WI38 (cell line): Measurements from ENCODE around the gene ARHGAP8.

Source experiments
- H3K4me3 ChIP-seq: 2 replicates; pipeline ENCODE4 v1.5.1; 2011; ENCODE audit warnings: low read depth, mild to moderate bottlenecking, control low read depth, low read length
- TF ChIP-seq, protein P1 (sequence below): IDR thresholded peaks from 2 replicates; pipeline ENCODE4 v1.5.1; 2012; ENCODE audit warnings: low read depth, mild to moderate bottlenecking, control low read depth, low read length

Gene ARHGAP8

DNA sequence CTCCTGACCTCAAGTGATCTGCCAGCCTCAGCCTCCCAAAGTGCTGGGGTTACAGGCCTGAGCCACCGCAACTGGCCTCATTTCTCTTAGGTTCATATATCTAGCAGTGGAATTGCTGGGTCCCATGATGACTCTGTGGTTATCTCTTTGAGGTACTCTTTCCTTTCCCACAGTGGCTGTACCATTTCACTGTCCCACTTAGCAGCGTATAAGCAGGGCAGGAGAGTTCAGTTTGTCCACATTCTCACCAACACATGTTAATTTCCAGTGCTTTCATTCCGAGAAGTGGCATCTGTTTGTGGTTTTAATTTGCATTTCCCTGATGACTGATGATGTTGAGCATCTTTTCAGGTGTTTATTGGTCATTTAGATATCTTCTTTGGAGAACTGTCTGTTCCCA, 34.0 kb upstream of the ARHGAP8 start:
- TF ChIP-seq, protein P1, sequence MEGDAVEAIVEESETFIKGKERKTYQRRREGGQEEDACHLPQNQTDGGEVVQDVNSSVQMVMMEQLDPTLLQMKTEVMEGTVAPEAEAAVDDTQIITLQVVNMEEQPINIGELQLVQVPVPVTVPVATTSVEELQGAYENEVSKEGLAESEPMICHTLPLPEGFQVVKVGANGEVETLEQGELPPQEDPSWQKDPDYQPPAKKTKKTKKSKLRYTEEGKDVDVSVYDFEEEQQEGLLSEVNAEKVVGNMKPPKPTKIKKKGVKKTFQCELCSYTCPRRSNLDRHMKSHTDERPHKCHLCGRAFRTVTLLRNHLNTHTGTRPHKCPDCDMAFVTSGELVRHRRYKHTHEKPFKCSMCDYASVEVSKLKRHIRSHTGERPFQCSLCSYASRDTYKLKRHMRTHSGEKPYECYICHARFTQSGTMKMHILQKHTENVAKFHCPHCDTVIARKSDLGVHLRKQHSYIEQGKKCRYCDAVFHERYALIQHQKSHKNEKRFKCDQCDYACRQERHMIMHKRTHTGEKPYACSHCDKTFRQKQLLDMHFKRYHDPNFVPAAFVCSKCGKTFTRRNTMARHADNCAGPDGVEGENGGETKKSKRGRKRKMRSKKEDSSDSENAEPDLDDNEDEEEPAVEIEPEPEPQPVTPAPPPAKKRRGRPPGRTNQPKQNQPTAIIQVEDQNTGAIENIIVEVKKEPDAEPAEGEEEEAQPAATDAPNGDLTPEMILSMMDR: no peak
- no peak overlapping the region for H3K4me3 ChIP-seq

DNA sequence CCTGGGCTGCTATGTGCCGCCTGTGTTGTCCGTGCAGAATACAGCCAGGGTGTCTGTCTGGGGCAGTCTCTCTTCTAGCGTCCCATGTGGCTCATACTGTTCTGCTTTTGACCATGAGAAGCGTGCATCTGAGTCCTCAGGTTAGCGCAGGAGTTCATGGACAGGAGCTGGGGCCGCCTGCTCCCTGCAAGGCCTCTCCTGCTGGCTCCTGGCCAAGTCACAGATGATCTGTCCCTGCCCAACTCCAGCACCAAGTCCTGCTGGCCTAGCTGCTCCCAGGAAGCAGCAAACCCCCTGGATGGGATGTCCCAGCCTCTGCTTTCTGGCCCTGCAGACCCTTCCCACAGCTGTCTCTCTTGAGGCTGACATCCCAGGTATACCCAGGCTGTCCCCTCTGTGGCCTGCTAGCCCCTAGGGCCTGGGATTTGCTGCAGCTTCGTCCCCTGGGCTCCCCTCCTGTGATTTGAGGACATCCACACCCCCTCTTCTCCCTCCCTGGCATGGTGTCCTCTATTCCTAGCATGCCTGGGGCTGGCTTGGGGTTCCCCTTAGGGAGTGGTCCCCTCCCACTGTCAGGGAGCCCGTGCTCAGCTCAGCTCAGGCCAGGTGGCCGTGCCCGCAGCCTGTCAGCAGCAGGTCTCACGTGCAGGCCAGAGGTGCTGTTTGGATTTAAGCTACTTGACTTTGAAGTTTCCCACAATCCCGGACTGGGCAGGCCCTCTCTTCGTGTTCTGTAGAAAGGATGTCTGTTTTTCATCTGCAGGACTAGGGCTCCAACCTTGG, 32.6 kb upstream of the ARHGAP8 start:
- TF ChIP-seq, protein P1: no peak

GRCh38 chr22:44721213-44721612, 31.2 kb upstream of the ARHGAP8 start:
- H3K4me3 ChIP-seq: no peak overlapping the region
- TF ChIP-seq, protein P1: no peak

More for the DNA sequence above, 32.6 kb upstream of the ARHGAP8 start:
- H3K4me3 ChIP-seq: no peak overlapping the region

DNA sequence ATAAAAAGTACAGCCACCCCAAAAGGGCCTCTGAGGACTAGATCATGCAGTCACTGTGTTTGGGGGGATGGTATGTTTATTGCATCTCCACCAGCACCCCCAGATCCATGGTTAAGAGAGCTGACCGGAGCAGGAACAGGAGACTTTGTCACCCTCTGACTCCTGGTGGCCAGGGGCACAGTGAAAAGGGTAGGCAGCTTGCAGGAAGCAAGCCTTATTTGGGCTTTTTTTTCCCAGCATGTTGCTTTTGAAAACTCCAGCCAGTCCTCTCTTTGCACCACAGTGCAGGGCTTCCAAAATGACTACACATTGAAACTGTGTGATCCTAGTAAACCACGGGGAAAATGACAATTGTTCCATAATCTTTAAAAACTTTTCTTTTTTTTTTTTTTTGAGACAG, 29.8 kb upstream of the ARHGAP8 start:
- TF ChIP-seq, protein P1: no peak
- no peak overlapping the region for H3K4me3 ChIP-seq

- no peak overlapping the region for H3K4me3 ChIP-seq
- TF ChIP-seq, protein P1: no peak
Observed at GRCh38 chr22:44723801-44724200, 28.6 kb upstream of the ARHGAP8 start.

DNA sequence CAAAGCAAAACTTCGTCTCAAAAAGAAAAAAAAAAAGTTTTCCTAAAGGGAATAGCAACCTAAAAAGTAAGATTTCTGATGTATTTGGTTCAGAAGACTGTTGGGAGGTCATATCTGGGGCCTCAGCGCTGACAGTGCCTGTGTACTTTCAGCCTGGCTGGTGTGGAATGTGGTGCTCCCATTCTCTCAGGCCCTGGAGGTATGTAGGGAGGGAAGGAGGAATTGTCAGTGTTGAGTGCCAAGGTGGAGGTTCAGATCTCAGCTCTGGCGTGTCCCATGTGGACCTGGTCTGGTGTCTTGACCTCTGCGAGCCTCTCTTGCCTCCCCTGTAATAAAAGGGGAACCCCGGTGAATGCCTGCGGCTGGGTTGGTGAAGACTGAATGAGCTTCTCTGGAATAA, 28.0 kb upstream of the ARHGAP8 start:
- H3K4me3 ChIP-seq: no peak overlapping the region
- TF ChIP-seq, protein P1: no peak

DNA sequence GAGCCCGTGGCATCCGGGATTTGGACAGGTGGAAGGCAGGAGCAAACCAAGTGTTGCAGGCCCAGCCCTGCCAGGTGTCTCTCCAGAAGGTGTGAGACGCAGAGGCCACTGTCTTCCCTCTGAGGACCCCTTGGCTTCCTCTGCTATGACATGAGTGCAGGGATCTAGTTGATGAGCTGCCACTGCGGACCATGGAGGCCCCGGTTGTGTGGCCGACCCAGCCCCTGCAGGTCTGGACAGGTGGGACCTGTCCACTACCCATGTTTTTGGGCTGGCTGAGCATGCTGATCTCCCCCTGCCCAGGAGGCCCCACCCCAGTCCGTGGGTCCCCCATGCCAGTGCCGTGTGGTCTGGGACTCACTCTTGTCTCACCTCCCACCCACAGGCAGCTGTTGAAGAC, 27.5 kb upstream of the ARHGAP8 start:
- no peak overlapping the region for H3K4me3 ChIP-seq
- TF ChIP-seq, protein P1: no peak
